BJ (cell line): ENCODE results near the gene ST3GAL3. TPM values are rescaled to one million over a fixed set of nuclear protein-coding genes. Genes with fewer than 3 reads are reported as not detected.

Experiments
- CTCF ChIA-PET: fragments of 350-600 bp; formaldehyde crosslinking; extraction: SDS; loops from one replicate; lab custom pipeline; 2021; ENCODE audit warnings: antibody characterized with exemption, inconsistent platforms; lab: Yijun Ruan, JAX
- POLR2A ChIA-PET: fragments of 300-600 bp; sonication (Branson Sonifier 250); formaldehyde crosslinking; extraction: SDS; loops from one replicate; lab custom pipeline; 2021; ENCODE audit warnings: antibody characterized with exemption; lab: Charles Lee
- DNase-seq: peaks from one replicate; pipeline ENCODE4 v3.0.0-alpha.2; 2011; ENCODE audit warnings: low read depth
- H3K27me3 ChIP-seq: 2 replicates; pipeline ENCODE4 v1.6.0; 2011; ENCODE audit warnings: low read length; ENCODE audit not compliant: control insufficient read depth, insufficient read depth
- H3K36me3 ChIP-seq: 2 replicates; pipeline ENCODE4 v1.5.1; 2011; ENCODE audit warnings: low read length; ENCODE audit not compliant: control insufficient read depth, insufficient read depth
- H3K4me3 ChIP-seq: 2 replicates; pipeline ENCODE4 v1.5.1; 2011; ENCODE audit warnings: low read depth, mild to moderate bottlenecking, control low read depth, low read length
- CTCF ChIP-seq: IDR thresholded peaks from 2 replicates; pipeline ENCODE4 v1.5.1; 2011; ENCODE audit warnings: low read depth, mild to moderate bottlenecking, control low read depth, inconsistent platforms, low read length, moderate library complexity; ENCODE audit not compliant: insufficient read depth
- polyA plus RNA-seq: library from polyadenylated mRNA; depleted of rRNA; stranded (reverse); fragments of >200 nt; gene quantifications from 2 replicates; pipeline ENCODE4 v1.2.3, GENCODE V29; 2011

ST3GAL3 gene
- polyA plus RNA-seq, 1 experiment, result 24.2 TPM

- POLR2A ChIA-PET, result no interaction called here
- no peak overlapping the region for H3K4me3 ChIP-seq
- no peak for TF ChIP-seq CTCF
- CTCF ChIA-PET, result no interaction called here
- no peaks in the 10 kb centered on the region for H3K36me3 ChIP-seq
- H3K27me3 ChIP-seq, result no peaks in the 10 kb centered on the region
- no peak for DNase-seq
Observed at GRCh38 chr1:43870306-43870705, 163.0 kb downstream of the ST3GAL3 start.

- CTCF ChIA-PET, result no interaction called here
- no peak for TF ChIP-seq CTCF
Observed at GRCh38 chr1:43871181-43871910, 164.0 kb downstream of the ST3GAL3 start.

GRCh38 chr1:43872280-43872679, 164.9 kb downstream of the ST3GAL3 start:
- H3K27me3 ChIP-seq, result no peaks in the 10 kb centered on the region
- TF ChIP-seq CTCF, result no peak
- DNase-seq, result no peak
- H3K4me3 ChIP-seq, result no peak overlapping the region
- POLR2A ChIA-PET, result no interaction called here
- CTCF ChIA-PET, result no interaction called here
- H3K36me3 ChIP-seq, result no peaks in the 10 kb centered on the region

More at GRCh38 chr1:43871181-43871910, 164.0 kb downstream of the ST3GAL3 start:
- no peaks in the 10 kb centered on the region for H3K27me3 ChIP-seq
- no peaks in the 10 kb centered on the region for H3K36me3 ChIP-seq
- no peak for DNase-seq
- no peak overlapping the region for H3K4me3 ChIP-seq
- POLR2A ChIA-PET, result no interaction called here

- POLR2A ChIA-PET, result no interaction called here
- H3K27me3 ChIP-seq, result no peaks in the 10 kb centered on the region
- no peaks in the 10 kb centered on the region for H3K36me3 ChIP-seq
- no peak for TF ChIP-seq CTCF
- CTCF ChIA-PET, result interaction anchor here (2.9 kb wide), 1 partner anchor 61 kb away, joined by 10 read pairs; the partner anchor contains the start of gene ARTN
- H3K4me3 ChIP-seq, result no peak overlapping the region
- DNase-seq, result no peak
Observed at GRCh38 chr1:43873851-43874250, 166.5 kb downstream of the ST3GAL3 start.

GRCh38 chr1:43874716-43875115, 167.4 kb downstream of the ST3GAL3 start:
- Histone ChIP-seq H3K27me3 (no peaks in the 10 kb centered on the region), H3K4me3 (no peak overlapping the region), H3K36me3 (no peaks in the 10 kb centered on the region; the same call in 1 of the 2 replicates)
- DNase-seq, result no peak
- ChIA-PET CTCF (interaction anchor here (2.9 kb wide), 1 partner anchor 60 kb away, joined by 10 read pairs; the partner anchor contains the start of gene ARTN), POLR2A (no interaction called here)
- TF ChIP-seq CTCF, result no peak
